Activated CD8-positive, alpha-beta T cell treated with anti-CD3 and anti-CD28 coated beads for 36 hours (primary cell): ENCODE data around the gene WDR59. TPM values are rescaled to one million over a fixed set of nuclear protein-coding genes. Genes with fewer than 3 reads are reported as not detected.
"Not testable (repeated sequence)": the region's sequence is repeated elsewhere in the genome, so short reads cannot be mapped to it uniquely, and the experiment has no call there.

Source experiments
- ATAC-seq: fragments of 200-7000 bp; cut with Tn5 transposase; one replicate; pipeline ENCODE4 v1.10.0; 2021; ENCODE audit warnings: mild to moderate bottlenecking, moderate library complexity
- CTCF ChIA-PET: fragments of 350-600 bp; sonication (Branson Sonifier 250); formaldehyde crosslinking; loops from one replicate; lab custom pipeline; 2021; ENCODE audit warnings: antibody characterized with exemption; lab: Charles Lee
- POLR2A ChIA-PET: fragments of 350-600 bp; sonication (Branson Sonifier 250); formaldehyde crosslinking; loops from one replicate; lab custom pipeline; 2021; ENCODE audit warnings: antibody characterized with exemption; lab: Charles Lee
- DNase-seq: peaks from one replicate; pipeline ENCODE4 v3.0.0-alpha.2; 2020
- H3K27ac Mint-ChIP-seq: one replicate; pipeline ENCODE4 v1.8.0; 2021; ENCODE audit warnings: mild to moderate bottlenecking, mixed read lengths
- H3K27me3 Mint-ChIP-seq: one replicate; pipeline ENCODE4 v1.8.0; 2021; ENCODE audit warnings: mixed read lengths
- H3K36me3 Mint-ChIP-seq: one replicate; pipeline ENCODE4 v1.8.0; 2021; ENCODE audit warnings: low read depth, mixed read lengths
- H3K4me1 Mint-ChIP-seq: one replicate; pipeline ENCODE4 v1.8.0; 2021; ENCODE audit warnings: low read depth, mixed read lengths
- H3K4me3 Mint-ChIP-seq: one replicate; pipeline ENCODE4 v1.8.0; 2021; ENCODE audit warnings: mild to moderate bottlenecking, moderate library complexity, mixed read lengths
- H3K9me3 Mint-ChIP-seq: one replicate; pipeline ENCODE4 v1.8.0; 2021; ENCODE audit warnings: mixed read lengths
- intact Hi-C: fragments of 100-400 bp; cut with micrococcal nuclease; formaldehyde crosslinking; loops from one replicate; pipeline ENCODE4 v1.10.0; 2022
- total RNA-seq, 2 experiments: library from RNA; stranded (reverse); gene quantifications; one replicate each; pipeline ENCODE4 v1.2.3, GENCODE V29; 2021
- TF ChIP-seq, protein P1 (sequence below): fragments of 200-600 bp; IDR thresholded peaks from one replicate; pipeline ENCODE4 v1.8.0; 2022; ENCODE audit warnings: antibody characterized with exemption, mild to moderate bottlenecking

WDR59 gene
- total RNA-seq, 2 experiments from 2014 or later, result 59.1 to 68.1 TPM

DNA sequence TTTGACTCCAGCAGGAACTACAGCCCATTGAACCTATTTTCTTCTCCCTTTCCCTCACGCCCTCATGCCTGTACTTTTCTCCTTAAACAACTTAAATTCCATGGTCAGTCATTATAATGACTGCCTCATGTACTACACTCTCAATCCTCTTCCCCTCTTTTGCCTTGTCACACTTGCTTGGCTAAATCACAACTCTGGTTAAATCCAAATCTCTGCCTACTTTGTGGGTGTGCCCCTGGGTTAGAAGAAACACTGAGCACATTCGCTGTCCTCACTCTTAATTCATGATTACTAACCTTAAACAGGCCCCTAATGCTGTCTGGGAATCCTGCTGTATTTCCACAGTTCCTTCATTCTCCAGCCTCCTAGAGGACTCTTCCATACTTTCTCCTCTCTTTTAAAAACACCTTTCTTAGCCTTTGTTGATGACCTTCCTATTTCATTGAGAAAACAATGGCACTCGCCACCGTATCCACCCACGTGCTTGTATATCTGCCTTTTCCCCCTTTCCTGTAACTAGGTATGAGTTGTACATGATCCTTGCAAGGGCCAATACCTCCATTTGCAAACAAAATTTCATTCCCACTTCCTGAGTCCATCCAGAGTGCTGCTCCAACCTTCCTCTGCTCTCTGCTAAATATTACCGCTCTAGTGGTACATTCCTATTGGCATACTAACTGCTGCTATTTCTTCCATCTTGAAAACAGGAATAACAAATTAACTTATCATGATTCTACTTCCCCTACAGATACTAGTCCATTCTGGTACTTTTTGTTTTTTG is 42.8 kb upstream of the WDR59 start:
- no peak overlapping the region for H3K4me3 Mint-ChIP-seq
- H3K27ac Mint-ChIP-seq, result no peak overlapping the region
- H3K4me1 Mint-ChIP-seq, result peaks cover 20% of the 10 kb centered on the region
- ChIA-PET POLR2A (no interaction called here), CTCF (no interaction called here)
- TF ChIP-seq, protein P1, sequence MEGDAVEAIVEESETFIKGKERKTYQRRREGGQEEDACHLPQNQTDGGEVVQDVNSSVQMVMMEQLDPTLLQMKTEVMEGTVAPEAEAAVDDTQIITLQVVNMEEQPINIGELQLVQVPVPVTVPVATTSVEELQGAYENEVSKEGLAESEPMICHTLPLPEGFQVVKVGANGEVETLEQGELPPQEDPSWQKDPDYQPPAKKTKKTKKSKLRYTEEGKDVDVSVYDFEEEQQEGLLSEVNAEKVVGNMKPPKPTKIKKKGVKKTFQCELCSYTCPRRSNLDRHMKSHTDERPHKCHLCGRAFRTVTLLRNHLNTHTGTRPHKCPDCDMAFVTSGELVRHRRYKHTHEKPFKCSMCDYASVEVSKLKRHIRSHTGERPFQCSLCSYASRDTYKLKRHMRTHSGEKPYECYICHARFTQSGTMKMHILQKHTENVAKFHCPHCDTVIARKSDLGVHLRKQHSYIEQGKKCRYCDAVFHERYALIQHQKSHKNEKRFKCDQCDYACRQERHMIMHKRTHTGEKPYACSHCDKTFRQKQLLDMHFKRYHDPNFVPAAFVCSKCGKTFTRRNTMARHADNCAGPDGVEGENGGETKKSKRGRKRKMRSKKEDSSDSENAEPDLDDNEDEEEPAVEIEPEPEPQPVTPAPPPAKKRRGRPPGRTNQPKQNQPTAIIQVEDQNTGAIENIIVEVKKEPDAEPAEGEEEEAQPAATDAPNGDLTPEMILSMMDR, result no peak
- no peak for ATAC-seq
- H3K27me3 Mint-ChIP-seq, result no peaks in the 10 kb centered on the region
- peaks cover 5% of the 10 kb centered on the region for H3K36me3 Mint-ChIP-seq
- no peak for DNase-seq
- peaks cover under 1% of the 10 kb centered on the region for H3K9me3 Mint-ChIP-seq
- intact Hi-C loops, result no loop called here

DNA sequence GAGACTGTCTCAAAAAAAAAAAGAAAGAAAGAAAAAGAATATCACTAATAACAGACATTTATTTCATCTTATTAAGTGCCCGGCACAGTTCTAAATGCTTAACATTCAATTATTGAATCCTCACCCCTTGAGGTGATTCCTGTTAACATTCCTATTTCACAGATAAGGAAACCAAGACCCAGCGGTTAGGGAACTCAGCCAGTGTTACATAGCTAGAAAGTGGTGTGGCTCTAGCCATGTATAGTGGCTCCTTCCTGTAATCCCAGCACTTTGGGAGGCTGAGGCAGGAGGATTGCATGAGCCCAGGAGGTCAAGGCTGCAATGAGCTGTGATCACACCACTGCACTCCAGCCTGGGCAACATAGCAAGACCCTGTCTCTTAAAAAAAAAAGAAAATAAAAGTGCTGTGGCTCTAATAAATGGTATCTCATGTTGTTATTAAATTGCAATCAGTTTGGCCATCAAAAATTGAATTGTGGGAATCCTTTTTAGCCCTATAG is 42.0 kb upstream of the WDR59 start:
- ChIA-PET POLR2A (no interaction called here), CTCF (interaction anchor here (1.3 to 1.7 kb wide), 2 partner anchors 15 to 85 kb away, joined by 3 to 5 read pairs; no protein-coding TSS in a partner anchor)
- H3K4me1 Mint-ChIP-seq, result peaks cover 22% of the 10 kb centered on the region
- TF ChIP-seq, protein P1, result no peak
- H3K9me3 Mint-ChIP-seq, result peaks cover 3% of the 10 kb centered on the region
- H3K27ac Mint-ChIP-seq, result no peak overlapping the region
- H3K36me3 Mint-ChIP-seq, result peaks cover 7% of the 10 kb centered on the region
- no peak overlapping the region for H3K4me3 Mint-ChIP-seq
- intact Hi-C loops, result no loop called here
- ATAC-seq, result no peak
- H3K27me3 Mint-ChIP-seq, result no peaks in the 10 kb centered on the region
- no peak for DNase-seq

GRCh38 chr16:75026239-75026891 is 41.4 kb upstream of the WDR59 start:
- DNase-seq, H3K4me3 Mint-ChIP-seq, H3K9me3 Mint-ChIP-seq, H3K27me3 Mint-ChIP-seq, intact Hi-C loops, H3K27ac Mint-ChIP-seq, ATAC-seq: not testable (repeated sequence)
- Mint-ChIP-seq H3K4me1 (peaks cover 22% of the 10 kb centered on the region), H3K36me3 (peaks cover 12% of the 10 kb centered on the region)
- CTCF ChIA-PET, result interaction anchor here (1.0 to 1.7 kb wide), 3 partner anchors 9 to 85 kb away, joined by 3 to 5 read pairs (median 3); no protein-coding TSS in a partner anchor
- POLR2A ChIA-PET, result interaction anchor here (0.7 kb wide), 1 partner anchor 165 kb away, joined by 3 read pairs; no protein-coding TSS in a partner anchor

DNA sequence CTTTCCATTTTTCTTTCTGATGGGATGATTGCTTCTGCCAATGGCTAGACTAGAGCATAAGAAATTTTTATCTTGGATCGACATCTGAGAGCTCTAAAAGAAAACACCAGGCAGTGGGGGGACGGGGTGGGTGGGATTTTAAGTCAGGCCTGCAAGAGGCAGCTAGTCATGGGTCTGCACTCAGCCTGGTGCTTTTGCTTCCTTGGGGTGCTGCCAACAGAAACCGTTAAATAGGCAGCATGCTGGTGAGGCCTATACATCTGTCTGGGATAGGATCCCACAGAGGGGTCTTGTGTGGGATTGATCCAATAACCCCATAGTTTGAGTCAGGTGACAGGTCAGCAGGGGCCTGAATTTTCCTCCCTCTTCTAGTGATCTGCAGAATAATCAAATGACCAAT is 40.8 kb upstream of the WDR59 start:
- ATAC-seq (no peak), DNase-seq (no peak)
- intact Hi-C loops, result no loop called here
- Mint-ChIP-seq H3K36me3 (peaks cover 18% of the 10 kb centered on the region), H3K27me3 (no peaks in the 10 kb centered on the region), H3K9me3 (peaks cover 11% of the 10 kb centered on the region), H3K27ac (no peak overlapping the region), H3K4me1 (peaks cover 22% of the 10 kb centered on the region), H3K4me3 (no peak overlapping the region)
- CTCF ChIA-PET, result interaction anchor here (0.6 to 1.7 kb wide), 4 partner anchors 8 to 90 kb away, joined by 3 to 5 read pairs (median 3); no protein-coding TSS in a partner anchor
- POLR2A ChIA-PET, result interaction anchor here (0.7 kb wide), 1 partner anchor 165 kb away, joined by 3 read pairs; no protein-coding TSS in a partner anchor
- TF ChIP-seq, protein P1, result no peak

GRCh38 chr16:75024594-75024993 is 39.7 kb upstream of the WDR59 start:
- Mint-ChIP-seq H3K27me3 (no peaks in the 10 kb centered on the region), H3K27ac (peak overlapping the region; percentile 3), H3K4me3 (no peak overlapping the region), H3K36me3 (peaks cover 20% of the 10 kb centered on the region), H3K4me1 (peaks cover 22% of the 10 kb centered on the region), H3K9me3 (peaks cover 12% of the 10 kb centered on the region)
- DNase-seq (no peak), ATAC-seq (no peak)
- POLR2A ChIA-PET, result no interaction called here
- intact Hi-C loops, result no loop called here
- TF ChIP-seq, protein P1, result no peak
- CTCF ChIA-PET, result no interaction called here
